GM19395 (cell line): ENCODE data around the gene FOXG1.
A peak's percentile ranks its signal among the peaks of the same experiment; 100 is the strongest.

Source experiments
- ATAC-seq: cut with Tn5 transposase; IDR thresholded peaks from one replicate; pipeline ENCODE4 v1.9.1; 2021; ENCODE audit warnings: mild to moderate bottlenecking, moderate library complexity; ENCODE audit not compliant: unreplicated experiment

FOXG1 gene

DNA sequence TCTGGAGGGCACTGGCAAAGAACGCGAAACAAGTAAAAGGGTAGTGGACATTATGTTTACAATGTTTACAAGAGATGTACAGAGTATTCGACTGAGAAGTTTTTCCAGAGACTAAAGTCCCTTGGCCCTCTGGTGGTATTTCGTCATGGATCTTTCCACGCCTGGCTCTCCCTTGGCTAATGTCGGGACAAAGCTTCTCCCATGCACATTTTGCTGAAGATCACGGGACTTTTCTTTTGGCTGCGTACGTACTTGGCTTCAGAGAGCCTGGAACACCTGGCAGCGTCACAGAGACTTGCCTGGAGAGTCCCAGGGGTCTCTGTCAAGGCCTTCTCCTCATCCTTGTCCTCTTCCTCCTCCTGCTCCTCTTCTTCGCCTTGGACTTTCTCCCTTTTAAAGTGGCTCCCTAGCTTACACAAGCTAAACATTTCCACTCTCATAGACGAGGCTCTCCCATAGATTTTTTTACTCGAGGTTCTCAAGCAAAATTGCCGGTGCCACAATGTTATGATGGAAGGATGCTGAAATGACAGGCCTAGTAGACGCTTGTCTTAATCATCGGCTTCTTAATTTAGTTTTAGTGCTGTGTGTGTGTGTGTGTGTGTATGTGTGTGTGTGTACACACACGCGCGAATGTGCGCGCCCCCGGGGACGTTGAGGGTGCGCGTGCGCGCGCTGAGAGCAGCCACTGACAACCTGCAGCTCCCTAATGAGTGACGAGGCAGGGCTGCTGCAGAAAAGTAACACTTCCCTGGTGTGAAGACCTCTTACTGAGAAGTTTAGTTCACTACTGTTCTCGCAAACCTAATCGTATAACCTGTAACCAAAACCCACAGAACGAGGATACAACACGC lies 4.9 kb upstream of the FOXG1 start:
- no peak for ATAC-seq

DNA sequence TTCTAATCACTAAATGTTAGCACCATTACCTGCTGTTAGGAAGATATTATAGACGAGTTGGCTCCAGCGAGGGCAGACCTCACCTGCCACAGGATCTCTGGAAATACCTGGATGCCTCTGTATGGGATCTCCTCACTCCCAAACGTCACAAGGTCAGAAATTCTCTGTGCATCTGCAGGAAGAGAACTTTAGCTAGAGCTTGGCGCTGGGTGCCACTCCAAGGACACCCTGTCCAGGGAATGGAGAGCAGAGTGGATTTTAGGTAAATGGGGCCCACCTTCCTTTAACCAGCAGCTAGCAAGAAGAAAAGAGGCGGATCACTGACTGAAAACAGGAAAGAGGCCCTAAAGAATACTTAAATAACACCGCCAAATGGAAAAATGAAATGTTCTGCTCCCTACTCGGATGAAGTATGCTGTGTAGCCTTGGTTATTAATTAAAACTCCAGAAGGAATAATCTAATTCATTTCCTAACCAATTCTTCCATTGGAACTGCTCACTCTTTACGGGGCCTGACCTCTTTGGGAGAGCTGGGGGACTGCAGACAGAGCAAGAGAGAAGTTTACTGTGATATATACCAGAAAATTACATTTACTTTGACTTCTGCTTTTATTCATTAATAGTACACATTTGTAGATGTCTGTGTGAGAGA lies 4.2 kb upstream of the FOXG1 start:
- ATAC-seq: no peak

DNA sequence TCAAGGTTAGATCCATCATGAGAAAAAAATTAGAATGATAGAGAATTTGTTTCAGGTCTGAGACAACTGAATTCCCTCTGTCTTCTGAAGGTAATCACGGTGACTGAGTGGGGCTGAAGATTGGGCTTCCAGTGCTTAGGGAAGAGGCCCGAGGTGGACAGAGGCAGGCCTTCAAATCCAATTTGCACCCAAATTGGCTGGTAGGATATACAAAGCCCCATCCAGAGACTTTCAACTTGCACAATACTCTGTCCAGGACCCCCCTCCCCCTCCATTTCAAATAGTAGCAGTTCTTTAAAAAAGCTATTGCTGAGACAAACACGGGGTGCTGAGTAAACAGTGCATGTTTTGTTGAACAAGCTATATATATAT lies 3.6 kb upstream of the FOXG1 start:
- no peak for ATAC-seq

DNA sequence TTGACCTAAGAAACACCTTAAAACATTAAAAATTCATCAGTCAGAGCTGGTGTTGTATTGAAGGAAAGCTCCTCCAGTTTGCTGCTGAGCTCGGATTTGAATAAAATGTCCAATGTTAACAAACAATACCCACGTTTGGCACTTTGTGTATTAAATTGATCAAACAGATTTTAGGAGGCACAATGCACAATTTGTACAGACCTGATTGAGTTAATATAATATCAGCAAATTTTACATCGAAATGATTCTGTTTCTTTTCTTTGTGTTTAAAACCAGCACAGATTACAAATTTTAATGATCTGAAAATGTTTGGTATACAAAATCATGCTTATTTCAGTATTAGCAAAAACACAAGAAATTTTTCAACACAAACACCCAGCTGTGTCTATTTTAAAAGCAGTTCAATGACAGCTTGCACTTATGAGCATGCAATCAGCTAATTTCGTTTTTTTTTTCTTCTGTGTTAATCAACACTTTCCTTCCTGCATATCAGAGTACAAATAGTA lies 2.8 kb upstream of the FOXG1 start:
- no peak for ATAC-seq

DNA sequence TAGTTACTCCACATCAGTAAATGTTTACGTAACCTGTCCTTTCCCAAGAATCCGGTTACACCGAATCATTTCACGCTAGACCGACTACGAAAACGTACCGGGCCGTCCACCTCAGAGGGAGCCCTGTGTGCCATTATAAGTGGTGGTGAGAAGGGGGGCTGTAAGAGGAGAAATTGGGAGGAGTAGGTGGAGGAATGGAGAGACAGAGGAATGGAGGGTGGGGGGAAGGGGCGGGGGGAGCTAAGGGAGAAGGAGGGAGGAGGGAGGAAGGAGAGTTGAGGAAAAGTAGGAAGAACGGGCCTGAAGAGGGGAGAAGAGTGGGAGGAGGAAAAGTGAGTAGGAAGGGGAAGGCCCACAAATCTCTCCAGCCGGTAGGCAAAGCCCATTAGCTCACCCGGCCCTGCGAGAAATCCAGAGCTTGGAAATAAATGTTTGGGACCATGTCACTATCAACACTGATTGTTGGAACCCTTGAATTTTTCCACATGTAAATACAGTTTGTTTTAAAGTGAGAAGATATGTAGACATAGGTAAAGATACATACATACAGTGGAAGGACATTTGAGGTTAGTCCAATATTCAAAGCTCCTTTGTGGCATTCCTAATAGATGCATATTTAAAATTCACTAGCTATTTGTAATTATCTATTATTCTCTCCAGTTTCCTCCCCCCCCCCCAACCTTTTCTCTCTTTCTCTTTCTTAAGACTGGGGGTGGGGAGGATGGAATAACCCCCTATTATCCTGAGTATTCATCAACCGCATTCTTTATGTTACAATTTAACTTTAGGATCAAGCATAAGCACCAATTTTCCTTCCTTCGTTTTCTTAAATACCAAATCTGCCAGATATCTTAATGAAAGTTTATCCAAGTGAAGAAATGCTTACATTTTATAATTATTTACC lies 2.1 kb upstream of the FOXG1 start:
- ATAC-seq: no peak

DNA sequence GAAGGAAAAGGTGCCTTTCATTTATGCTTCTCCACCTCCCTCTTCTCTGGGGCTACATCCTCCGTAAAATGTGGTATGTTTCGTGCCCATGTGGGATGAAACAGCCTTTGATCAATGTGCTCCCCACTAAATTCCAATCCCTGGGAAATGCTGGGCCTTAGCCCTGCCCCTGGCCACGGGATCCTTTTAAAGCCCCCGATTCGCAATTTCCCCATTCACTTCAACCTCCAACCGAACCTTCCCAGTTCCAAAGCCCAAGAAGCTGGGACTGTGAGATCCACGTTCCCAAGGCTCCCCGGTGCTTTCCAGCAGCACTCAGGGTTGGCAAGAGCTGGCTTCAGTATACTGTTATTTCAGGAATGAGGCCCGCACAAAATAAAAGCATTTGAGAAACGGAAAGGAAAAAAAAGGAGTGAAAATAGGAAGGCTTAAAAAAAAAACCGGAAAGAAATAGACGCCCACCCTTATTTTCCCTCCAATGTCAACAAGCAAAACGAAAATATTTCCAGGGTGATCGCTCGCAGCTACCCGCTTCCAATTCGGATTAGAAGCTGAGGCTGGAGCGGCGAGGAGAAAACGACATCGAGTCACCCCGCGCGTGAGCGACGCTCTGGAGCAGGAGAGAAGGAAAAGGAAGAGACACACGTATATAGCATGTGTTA lies 1.3 kb upstream of the FOXG1 start:
- ATAC-seq: no peak

DNA sequence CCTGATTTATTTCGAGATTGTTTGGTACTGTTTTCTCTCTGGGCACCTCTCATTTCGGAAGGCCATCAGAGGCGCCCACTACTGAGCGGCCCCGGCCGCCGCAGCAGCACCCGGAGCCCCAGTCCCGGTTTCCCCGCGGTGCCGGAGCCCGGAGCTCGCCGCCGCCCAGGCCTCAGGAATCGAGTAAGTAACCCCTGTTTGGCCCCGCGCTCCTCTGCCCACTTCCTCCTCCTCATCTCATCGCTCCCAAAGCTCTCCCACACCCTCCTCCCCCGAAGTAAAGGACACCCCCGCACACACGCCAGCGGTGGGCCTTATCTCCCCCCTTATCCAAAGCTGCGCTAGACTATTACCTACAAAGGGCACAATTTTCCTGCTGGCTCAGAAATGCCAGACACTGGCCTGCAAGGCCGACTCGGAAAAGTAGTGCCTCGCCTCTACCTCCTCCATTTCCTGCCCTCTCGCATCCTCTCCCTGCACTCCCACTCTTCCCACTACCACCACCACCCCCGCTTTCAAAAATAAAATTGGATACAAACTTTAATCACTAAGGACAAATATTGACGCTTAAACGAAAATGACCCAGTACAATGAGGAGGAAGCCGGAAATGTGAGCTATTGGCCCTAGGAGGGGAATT lies 637 bp upstream of the FOXG1 start:
- ATAC-seq: peak; percentile 11

DNA sequence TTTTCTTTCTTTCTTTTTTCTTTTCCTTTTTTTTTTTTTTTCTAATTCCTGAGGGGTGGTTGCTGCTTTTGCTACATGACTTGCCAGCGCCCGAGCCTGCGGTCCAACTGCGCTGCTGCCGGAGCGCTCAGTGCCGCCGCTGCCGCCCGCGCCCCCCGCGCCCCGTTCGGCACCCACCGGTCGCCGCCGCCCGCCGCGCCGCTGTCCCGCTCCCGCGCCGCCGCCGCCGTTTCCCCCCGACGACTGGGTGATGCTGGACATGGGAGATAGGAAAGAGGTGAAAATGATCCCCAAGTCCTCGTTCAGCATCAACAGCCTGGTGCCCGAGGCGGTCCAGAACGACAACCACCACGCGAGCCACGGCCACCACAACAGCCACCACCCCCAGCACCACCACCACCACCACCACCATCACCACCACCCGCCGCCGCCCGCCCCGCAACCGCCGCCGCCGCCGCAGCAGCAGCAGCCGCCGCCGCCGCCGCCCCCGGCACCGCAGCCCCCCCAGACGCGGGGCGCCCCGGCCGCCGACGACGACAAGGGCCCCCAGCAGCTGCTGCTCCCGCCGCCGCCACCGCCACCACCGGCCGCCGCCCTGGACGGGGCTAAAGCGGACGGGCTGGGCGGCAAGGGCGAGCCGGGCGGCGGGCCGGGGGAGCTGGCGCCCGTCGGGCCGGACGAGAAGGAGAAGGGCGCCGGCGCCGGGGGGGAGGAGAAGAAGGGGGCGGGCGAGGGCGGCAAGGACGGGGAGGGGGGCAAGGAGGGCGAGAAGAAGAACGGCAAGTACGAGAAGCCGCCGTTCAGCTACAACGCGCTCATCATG lies 654 bp downstream of the FOXG1 start:
- ATAC-seq: no peak

DNA sequence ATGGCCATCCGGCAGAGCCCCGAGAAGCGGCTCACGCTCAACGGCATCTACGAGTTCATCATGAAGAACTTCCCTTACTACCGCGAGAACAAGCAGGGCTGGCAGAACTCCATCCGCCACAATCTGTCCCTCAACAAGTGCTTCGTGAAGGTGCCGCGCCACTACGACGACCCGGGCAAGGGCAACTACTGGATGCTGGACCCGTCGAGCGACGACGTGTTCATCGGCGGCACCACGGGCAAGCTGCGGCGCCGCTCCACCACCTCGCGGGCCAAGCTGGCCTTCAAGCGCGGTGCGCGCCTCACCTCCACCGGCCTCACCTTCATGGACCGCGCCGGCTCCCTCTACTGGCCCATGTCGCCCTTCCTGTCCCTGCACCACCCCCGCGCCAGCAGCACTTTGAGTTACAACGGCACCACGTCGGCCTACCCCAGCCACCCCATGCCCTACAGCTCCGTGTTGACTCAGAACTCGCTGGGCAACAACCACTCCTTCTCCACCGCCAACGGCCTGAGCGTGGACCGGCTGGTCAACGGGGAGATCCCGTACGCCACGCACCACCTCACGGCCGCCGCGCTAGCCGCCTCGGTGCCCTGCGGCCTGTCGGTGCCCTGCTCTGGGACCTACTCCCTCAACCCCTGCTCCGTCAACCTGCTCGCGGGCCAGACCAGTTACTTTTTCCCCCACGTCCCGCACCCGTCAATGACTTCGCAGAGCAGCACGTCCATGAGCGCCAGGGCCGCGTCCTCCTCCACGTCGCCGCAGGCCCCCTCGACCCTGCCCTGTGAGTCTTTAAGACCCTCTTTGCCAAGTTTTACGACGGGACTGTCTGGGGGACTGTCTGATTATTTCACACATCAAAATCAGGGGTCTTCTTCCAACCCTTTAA lies 1.5 kb downstream of the FOXG1 start:
- no peak for ATAC-seq

DNA sequence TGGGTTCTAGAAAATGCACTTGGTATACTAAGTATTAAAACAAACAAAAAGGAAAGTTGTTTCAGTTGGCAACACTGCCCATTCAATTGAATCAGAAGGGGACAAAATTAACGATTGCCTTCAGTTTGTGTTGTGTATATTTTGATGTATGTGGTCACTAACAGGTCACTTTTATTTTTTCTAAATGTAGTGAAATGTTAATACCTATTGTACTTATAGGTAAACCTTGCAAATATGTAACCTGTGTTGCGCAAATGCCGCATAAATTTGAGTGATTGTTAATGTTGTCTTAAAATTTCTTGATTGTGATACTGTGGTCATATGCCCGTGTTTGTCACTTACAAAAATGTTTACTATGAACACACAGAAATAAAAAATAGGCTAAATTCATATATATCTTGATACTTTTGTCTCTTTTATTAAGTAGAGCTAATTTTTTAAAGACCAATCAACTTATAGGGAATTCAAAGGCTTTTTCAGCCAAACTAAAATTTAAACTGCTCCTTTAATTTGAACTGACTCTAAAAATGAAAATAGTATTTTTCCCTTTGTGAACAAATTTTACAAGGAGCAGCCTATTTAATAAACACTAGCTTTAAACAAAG lies 2.8 kb downstream of the FOXG1 start:
- no peak for ATAC-seq

DNA sequence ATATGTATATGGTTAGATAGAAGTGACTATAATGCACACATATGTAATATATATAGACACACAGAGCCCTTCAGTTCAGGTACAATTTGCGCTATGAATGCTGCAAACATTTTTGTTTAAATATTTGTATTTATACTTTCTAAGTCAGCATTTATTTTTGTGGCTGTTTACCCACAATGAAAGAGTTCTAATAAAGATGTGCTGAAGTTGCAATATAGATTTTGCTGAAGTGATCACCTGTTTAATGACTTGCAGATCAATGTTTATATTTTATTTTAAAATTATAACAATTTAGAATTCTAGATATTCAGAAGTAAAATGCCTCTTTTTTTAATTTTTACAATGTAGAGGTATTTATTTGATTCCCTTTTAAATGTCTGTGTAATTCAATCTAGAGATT lies 3.5 kb downstream of the FOXG1 start:
- no peak for ATAC-seq

DNA sequence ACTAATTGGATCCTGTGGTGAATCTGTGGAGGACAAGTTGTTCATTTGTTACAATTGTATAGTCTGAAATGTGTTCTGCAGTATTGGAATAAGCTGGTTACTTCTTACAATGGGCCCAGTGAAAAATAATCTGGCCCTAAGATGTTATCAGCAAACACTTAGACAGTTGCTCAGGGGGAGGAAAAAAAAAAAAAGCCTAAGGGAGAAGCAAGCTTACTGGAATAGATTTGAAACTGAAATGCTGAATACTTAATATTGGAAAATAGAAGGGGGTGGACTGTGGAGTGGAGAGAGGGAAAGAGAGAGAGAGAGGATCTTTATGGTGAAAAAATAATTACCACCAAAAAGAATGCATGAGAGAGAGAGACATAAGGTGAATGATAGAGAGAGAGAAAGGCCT lies 4.0 kb downstream of the FOXG1 start:
- ATAC-seq: no peak

DNA sequence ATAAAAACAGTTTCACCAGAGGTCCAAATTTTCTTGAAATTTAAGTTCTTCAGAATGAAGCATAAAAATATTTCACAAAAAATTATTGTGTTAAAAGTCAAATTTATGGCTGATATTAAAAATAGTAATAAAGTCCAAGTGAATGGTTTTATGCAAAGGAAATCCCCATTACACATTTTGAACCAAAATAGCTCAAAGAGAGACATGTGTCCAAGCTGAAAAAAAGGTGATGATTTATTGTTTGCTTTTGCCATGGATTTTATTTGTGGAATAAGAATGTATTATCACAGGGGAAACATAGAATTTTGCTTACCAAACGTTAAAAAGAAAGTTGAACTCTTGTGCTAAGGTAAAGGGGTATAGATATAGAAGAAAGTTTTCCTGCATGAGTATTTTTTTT lies 4.6 kb downstream of the FOXG1 start:
- no peak for ATAC-seq

DNA sequence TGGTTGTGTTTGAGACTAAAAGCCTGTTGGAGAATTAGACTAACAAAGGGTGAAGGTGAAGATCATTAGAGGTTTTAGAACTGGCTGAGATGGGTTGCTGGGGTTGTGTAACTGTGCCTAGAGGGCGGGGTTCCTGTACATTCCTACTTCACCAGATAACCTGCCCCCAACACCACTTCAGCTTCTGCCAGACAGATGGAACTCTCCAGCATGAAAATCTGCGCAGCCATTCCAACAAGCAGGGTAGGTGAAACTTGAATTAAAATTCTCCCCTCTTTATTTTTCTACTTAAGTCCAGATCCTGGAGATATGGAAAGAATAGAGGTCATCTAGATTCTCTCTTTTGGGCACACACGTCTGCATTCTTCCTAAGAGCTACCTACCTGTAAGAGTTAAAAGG lies 6.0 kb downstream of the FOXG1 start:
- ATAC-seq: no peak

DNA sequence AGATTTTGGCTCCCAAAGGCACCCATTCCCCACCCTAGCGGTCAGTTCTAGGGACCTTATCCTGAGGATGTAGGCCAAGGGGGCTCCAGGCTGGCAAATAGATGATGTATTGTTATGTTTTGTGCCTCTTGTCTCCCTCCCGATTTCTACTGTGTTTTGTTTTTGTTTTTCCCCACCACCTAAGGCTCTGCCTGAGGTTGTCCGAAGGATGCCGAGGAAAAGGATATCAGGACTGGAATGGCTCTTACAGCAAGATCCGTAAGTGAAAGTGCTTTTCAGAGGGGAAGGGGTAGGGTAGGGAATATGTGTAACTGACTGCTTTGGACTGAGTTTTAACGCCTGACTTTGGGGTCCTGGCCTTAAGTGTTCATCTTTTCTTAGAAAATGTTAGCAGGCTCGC lies 6.6 kb downstream of the FOXG1 start:
- no peak for ATAC-seq

DNA sequence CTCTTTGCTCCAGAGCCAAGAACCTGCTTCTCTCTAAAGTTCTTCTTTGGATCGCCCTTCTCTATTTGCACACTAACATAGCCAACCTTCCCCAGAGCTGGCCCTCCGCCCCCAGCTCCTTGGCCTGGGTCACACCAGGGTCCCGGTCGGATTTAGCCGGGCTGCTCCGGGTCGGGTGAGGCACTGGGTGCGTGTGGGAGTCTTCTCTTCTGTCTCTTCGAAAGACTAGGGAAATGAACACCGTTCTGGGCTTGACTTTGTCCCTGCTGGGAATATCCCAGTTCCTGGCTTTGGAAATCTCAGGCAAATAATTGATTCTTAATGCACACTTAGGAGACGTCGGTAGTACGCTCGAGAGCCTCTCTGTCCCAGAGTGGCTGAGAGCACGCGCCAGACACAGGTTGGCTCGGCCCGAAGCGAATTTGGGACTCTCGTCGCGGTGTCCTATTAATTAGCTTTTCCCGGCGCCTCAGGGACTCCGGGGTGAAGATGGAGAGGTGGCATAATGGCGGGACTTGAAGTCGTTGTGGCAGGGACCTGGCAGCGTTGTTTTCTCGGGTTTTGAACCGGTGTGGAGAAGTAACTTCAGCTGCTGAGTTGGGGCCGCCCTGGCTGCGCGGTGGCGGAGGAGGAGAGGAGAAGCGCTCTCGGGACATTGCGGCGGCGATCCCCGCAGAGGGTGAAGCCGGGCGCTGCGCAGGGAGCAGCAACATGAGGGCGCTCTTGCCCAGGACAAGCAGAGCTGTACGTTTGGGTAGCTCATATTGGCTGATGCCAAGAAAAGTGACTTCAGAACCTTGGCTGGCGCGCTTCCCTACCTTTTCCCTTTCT lies 7.5 kb downstream of the FOXG1 start:
- ATAC-seq: no peak
